HG03159 (cell line): ENCODE data around the gene RHCG.

Experiments
- ATAC-seq: cut with Tn5 transposase; IDR thresholded peaks from one replicate; pipeline ENCODE4 v1.9.1; 2021; ENCODE audit warnings: mild to moderate bottlenecking, moderate library complexity; ENCODE audit not compliant: unreplicated experiment

Gene RHCG

DNA sequence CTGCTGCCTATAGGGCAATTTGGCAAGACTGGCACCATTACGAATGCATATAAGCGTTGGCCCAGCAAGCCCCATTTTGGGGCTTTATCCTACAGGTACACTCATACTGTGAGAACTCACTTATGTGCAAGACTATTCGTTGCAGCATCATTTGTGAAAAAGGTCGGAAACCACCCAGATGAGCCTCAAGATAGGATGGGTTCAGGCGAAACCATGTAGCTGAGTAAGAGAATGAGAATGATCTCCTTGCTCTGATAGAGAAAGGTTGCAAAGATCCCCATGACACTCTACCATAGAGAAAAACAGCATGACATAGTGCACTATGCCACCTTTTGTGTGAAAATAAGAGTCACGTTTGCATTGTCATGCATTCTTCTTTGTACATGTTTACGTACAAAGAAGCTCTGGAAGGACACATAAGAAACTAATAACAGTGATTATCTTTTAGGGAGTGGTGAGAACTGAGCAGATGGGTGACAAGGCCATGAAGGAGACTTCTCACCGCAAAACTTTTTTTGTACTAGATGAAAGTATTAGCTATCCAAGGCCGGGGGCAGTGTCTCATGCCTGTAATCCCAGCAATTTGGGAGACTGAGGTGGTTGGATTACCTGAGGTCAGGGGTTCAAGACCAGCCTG lies 50.0 kb downstream of the RHCG start:
- ATAC-seq: no peak

- no peak for ATAC-seq
Measured at GRCh38 chr15:89445518-89445917, 50.9 kb downstream of the RHCG start.

DNA sequence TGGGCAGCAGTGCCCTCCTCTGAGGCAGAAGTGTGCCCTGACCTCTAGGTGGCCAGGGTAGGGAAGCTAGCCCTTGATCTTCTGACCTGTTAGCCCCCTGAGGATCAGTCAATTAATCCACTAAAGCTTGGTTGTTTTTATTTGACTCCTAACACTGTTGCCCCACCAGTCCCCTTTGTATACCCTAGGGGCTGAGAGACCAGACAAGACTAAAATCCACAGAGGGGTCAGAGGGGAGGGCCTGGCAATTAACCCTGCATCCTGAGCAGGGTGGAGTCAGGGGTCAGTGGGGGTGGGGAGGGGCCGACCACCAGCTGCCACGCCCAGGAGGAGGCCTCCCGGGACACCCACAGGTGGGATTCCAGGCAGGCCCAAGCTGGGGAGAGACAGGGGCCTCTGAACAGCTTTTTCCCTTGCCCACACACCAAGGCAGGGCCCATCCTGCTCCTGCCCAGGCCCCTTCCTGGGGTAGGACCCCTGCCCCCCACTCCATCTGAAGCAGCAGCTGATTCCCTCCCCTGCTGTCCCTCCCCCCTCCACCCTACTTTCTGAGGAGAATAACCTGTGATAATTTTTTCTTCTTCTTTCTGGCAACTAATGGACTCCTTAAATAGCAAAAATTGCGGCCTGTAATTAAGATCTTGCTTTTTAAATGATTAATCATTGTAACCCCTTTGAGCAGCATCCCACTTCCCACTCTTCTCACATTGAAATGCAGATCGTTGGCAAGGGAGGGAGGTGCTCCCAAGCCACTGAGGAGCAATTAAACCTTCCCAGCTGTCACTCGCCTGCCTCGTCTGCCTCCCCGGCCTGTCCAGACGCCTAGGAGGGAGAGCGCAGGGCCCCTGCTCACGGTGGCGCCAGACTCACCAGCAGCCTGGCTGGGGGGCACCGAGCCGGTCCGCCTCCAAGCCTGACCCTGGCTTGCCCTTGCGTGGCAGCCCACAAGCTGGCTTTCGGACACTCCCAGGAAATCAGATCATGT lies 51.9 kb downstream of the RHCG start:
- ATAC-seq: no peak

- ATAC-seq: no peak
Measured at GRCh38 chr15:89443581-89443980, 52.8 kb downstream of the RHCG start.

GRCh38 chr15:89442671-89443307 lies 53.6 kb downstream of the RHCG start:
- no peak for ATAC-seq

DNA sequence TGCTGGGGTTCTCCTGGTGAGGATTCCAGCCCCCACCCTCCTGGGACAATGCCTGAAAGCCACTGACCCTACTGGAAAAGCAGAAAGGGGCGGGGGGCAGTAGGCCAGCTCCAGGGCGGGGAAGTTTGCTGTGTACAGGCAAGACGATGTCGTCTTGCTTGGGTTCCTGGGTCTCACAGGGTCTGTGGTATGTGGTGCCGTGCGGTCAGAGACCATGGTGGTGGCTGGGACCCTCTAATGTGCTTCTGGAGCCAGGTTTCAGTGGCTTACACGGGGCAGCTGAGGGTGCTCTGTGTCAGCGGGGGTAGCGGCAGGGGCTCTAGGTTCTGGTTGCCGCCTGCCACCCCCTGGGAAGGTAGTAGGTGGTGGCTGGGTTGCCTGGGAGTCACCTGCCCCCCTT lies 54.2 kb downstream of the RHCG start:
- no peak for ATAC-seq

- ATAC-seq: peak; percentile 97
Measured at GRCh38 chr15:89441295-89441812, 55.0 kb downstream of the RHCG start.

GRCh38 chr15:89439764-89440163 lies 56.6 kb downstream of the RHCG start:
- ATAC-seq: no peak

- ATAC-seq: no peak
Measured at GRCh38 chr15:89436560-89437311, 59.6 kb downstream of the RHCG start.

DNA sequence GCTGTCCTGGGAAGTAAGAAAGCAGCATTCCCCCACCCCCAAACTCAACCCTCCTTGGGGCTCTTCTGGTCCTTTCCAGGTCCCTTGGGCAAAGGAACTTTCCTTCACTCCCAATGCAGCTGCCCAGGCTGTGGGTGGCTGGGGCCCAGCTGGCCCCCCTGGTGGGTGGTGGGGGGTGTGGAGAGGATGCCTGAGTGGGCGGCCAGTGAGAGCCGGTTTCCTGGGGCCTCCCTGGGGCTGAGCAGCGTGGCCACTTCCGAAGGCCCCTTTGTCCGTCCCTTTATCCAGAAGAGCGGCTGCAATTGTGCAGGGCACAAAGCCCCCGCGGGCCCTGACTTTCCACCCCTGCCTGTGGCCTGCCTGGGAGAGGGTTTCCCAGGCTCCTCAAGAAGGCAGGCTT lies 61.0 kb downstream of the RHCG start:
- no peak for ATAC-seq

DNA sequence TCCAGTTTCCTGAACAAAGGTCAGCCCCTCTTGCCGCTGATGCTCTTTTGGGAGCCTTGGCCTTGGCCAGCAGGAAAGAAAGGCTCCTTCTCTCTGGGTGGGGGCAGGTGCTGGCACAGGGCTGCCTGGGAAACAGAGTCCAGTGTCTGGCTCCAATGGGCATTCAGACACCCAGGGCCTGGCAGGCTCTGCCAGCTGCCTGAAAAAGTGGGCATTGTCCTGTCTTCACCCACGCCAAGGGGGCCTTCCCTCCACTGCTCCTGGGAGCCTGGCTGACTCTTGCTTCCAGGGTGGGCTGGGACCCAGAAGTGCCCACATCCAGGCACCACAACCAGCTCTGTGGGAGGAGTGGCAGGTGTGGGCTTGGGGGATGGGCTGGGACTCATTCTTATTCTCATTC lies 62.7 kb downstream of the RHCG start:
- no peak for ATAC-seq

GRCh38 chr15:89430530-89431341 lies 65.6 kb downstream of the RHCG start:
- peak; percentile 82 for ATAC-seq

DNA sequence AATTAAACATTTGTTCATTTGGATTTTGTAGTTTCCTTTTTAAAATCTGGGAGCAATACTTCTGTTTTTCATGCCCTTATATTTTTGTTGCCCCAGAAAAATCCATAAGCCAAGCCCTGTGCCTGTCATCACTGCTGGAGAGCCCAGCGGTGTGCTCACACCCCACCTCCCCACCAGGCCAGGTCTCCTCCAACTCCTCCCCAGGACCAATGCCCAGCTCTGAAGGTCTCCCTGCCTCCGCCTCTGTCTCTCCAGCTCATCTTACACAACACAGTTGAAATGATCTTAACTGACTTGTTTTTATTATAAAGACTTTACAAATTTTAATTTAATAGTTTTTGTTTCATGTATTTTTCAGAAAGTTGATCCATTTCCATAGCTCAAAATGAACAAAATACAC lies 66.4 kb downstream of the RHCG start:
- ATAC-seq: no peak

DNA sequence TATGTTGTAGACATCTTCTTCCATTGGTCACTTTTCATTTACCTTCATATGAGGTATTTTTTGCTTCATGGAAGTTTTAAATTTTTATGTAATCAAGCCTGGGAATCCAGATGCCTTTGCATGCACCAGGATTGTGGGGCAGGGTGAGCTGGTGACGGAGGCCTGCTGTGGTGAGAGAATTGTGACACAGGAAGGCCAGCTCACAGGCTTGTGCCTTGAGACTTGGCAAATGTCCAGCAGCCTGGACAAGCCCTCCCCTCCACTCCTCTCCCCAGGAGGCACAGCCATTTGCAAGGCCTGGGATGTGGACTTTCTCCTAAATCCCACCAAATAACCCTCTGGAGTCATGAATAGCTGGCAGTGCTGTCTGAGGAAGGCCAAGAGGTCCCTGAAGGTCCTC lies 67.4 kb downstream of the RHCG start:
- ATAC-seq: no peak

GRCh38 chr15:89428246-89428645 lies 68.1 kb downstream of the RHCG start:
- ATAC-seq: no peak

- no peak for ATAC-seq
Measured at GRCh38 chr15:89426500-89426899, 69.9 kb downstream of the RHCG start.

GRCh38 chr15:89423981-89424380 lies 72.4 kb downstream of the RHCG start:
- no peak for ATAC-seq
